GM12878 (cell line): ENCODE measurements around the gene MYH10. TPM values are rescaled to one million over a fixed set of nuclear protein-coding genes. Genes with fewer than 3 reads are reported as not detected.

Experiments
- ATAC-seq: fragments of 200-7000 bp; cut with Tn5 transposase; 3 replicates; pipeline ENCODE4 v1.9.1; 2020; ENCODE audit warnings: mild to moderate bottlenecking, moderate library complexity
- BruUV-seq: library from RNA; stranded (reverse); fragments of 400-500 nt; replicated peaks from 2 replicates; lab custom pipeline; 2021; lab: Mats Ljungman, UMichigan
- CTCF ChIA-PET: fragments of 300-600 bp; sonication (Branson Sonifier 250); formaldehyde crosslinking; extraction: SDS; loops from one replicate; lab custom pipeline; 2021; ENCODE audit warnings: inconsistent platforms; lab: Yijun Ruan, JAX
- POLR2A ChIA-PET: fragments of 350-600 bp; formaldehyde crosslinking; extraction: SDS; loops from one replicate; lab custom pipeline; 2021; ENCODE audit warnings: inconsistent platforms; lab: Charles Lee
- RAD21 ChIA-PET: fragments of 300-600 bp; sonication (Branson Sonifier 250); formaldehyde crosslinking; loops from one replicate; lab custom pipeline; 2023; ENCODE audit warnings: antibody characterized with exemption; ENCODE audit not compliant: unreplicated experiment; lab: Charles Lee
- SMC1A ChIA-PET: fragments of 300-600 bp; sonication (Branson Sonifier 250); formaldehyde crosslinking; loops from one replicate; lab custom pipeline; 2023; ENCODE audit not compliant: unreplicated experiment, uncharacterized antibody; lab: Charles Lee
- DNase-seq: peaks from one replicate; pipeline ENCODE4 v3.0.0-alpha.2; 2011; ENCODE audit warnings: low read depth, low spot score
- FAIRE-seq: peaks from 3 replicates; lab custom pipeline; 2011; peaks lifted over from hg19 to GRCh38; lab: Jason Lieb, UNC
- H2AFZ ChIP-seq: 2 replicates; pipeline ENCODE4 v1.6.0; 2011; ENCODE audit warnings: low read depth, low read length, control low read depth; ENCODE audit not compliant: control insufficient read depth
- H3K27ac ChIP-seq: 2 replicates; pipeline ENCODE4 v1.5.1; 2011; ENCODE audit warnings: control low read depth; ENCODE audit not compliant: control insufficient read depth, insufficient read depth
- H3K27me3 ChIP-seq, 2 experiments: replicated peaks in 1 of 2; 2 replicates each; pipeline versions ENCODE4 v1.6.0 to v1.6.1; 2011; ENCODE audit warnings: low read length in 1 of 2; ENCODE audit not compliant: control insufficient read depth in 2 of 2, insufficient read depth in 2 of 2
- H3K36me3 ChIP-seq, 2 experiments: 2 replicates each; pipeline ENCODE4 v1.5.1; 2011; ENCODE audit warnings: low read length in 1 of 2; ENCODE audit not compliant: control insufficient read depth in 2 of 2, insufficient read depth in 2 of 2
- H3K4me1 ChIP-seq: 2 replicates; pipeline ENCODE4 v1.6.1; 2011; ENCODE audit warnings: mild to moderate bottlenecking, low read length, moderate library complexity, mixed read lengths; ENCODE audit not compliant: control insufficient read depth, insufficient read depth
- H3K4me2 ChIP-seq: 2 replicates; pipeline ENCODE4 v1.6.0; 2011; ENCODE audit warnings: control low read depth; ENCODE audit not compliant: control insufficient read depth, insufficient read depth
- H3K4me3 ChIP-seq: fragments of 200-600 bp; sonication (generic); 2 replicates; pipeline ENCODE4 v1.5.1; 2016
- H3K79me2 ChIP-seq: 2 replicates; pipeline ENCODE4 v1.6.0; 2011; ENCODE audit warnings: low read length; ENCODE audit not compliant: control insufficient read depth, insufficient read depth
- H3K9ac ChIP-seq: 2 replicates; pipeline ENCODE4 v1.8.0; 2011; ENCODE audit warnings: low read length, control low read depth, mixed read lengths; ENCODE audit not compliant: control insufficient read depth, insufficient read depth
- H3K9me3 ChIP-seq: replicated peaks from 3 replicates; pipeline ENCODE4 v1.5.1; 2011; ENCODE audit warnings: mild to moderate bottlenecking, low read length; ENCODE audit not compliant: control insufficient read depth, insufficient read depth
- H4K20me1 ChIP-seq: 2 replicates; pipeline ENCODE4 v1.6.0; 2011; ENCODE audit not compliant: control insufficient read depth, insufficient read depth
- BACH1 ChIP-seq: fragments of 450-650 bp; IDR thresholded peaks from 2 replicates; pipeline ENCODE4 v1.6.1; 2017; ENCODE audit warnings: mild to moderate bottlenecking, borderline replicate concordance
- BHLHE40 ChIP-seq, 2 experiments: fragments of 450-650 bp in 1 of 2; IDR thresholded peaks; 2 replicates each; pipeline ENCODE4 v1.6.1; 2011 to 2017; ENCODE audit warnings: low read depth in 2 of 2, borderline replicate concordance in 1 of 2, improper control_type of control experiment in 1 of 2, low read length in 1 of 2, mild to moderate bottlenecking in 1 of 2
- ESRRA ChIP-seq: IDR thresholded peaks from 2 replicates; pipeline ENCODE4 v1.6.1; 2012; ENCODE audit warnings: mild to moderate bottlenecking, low read length, improper control_type of control experiment
- ETV6 ChIP-seq, 2 experiments: fragments of 450-650 bp in 1 of 2; IDR thresholded peaks in 1 of 2; conservative IDR thresholded peaks in 1 of 2; 2 replicates each; pipeline ENCODE4 v1.6.1; 2014; ENCODE audit warnings: antibody characterized with exemption in 1 of 2, borderline replicate concordance in 1 of 2, low read depth in 1 of 2, mild to moderate bottlenecking in 1 of 2, moderate library complexity in 1 of 2
- IKZF1 ChIP-seq: fragments of 450-650 bp; conservative IDR thresholded peaks from 2 replicates; pipeline ENCODE4 v1.6.1; 2017; ENCODE audit warnings: antibody characterized with exemption, mild to moderate bottlenecking
- PAX5 ChIP-seq: IDR thresholded peaks from 2 replicates; pipeline ENCODE4 v1.6.1; 2011; ENCODE audit warnings: low read depth, low read length, borderline replicate concordance
- RFX5 ChIP-seq: IDR thresholded peaks from 2 replicates; pipeline ENCODE4 v1.6.1; 2011; ENCODE audit warnings: low read depth, low read length, improper control_type of control experiment
- SMC3 ChIP-seq: IDR thresholded peaks from 2 replicates; pipeline ENCODE4 v1.6.1; 2011; ENCODE audit warnings: low read length, improper control_type of control experiment, borderline replicate concordance
- SREBF1 ChIP-seq: IDR thresholded peaks from 2 replicates; pipeline ENCODE4 v1.6.1; 2012; ENCODE audit warnings: mild to moderate bottlenecking, low read length
- YBX1 ChIP-seq: fragments of 450-650 bp; IDR thresholded peaks from 2 replicates; pipeline ENCODE4 v1.6.1; 2016; ENCODE audit warnings: antibody characterized with exemption
- ZBED1 ChIP-seq: IDR thresholded peaks from 2 replicates; pipeline ENCODE4 v1.6.1; 2016; ENCODE audit warnings: borderline replicate concordance
- ZBTB33 ChIP-seq: fragments of 450-650 bp; IDR thresholded peaks from 2 replicates; pipeline ENCODE4 v1.6.1; 2017; ENCODE audit warnings: mild to moderate bottlenecking
- ZNF207 ChIP-seq: fragments of 450-650 bp; IDR thresholded peaks from 2 replicates; pipeline ENCODE4 v1.6.1; 2014; ENCODE audit warnings: antibody characterized with exemption, mild to moderate bottlenecking, borderline replicate concordance
- ZNF592 ChIP-seq: fragments of 450-650 bp; IDR thresholded peaks from 2 replicates; pipeline ENCODE4 v1.6.1; 2017; ENCODE audit warnings: mild to moderate bottlenecking, moderate library complexity
- whole genome bisulfite sequencing: methylation state at CpG from one replicate; pipeline ENCODE4 v1.1.6; 2016; ENCODE audit warnings: low lambda C conversion rate; ENCODE audit not compliant: insufficient replicate concordance, insufficient coverage; ENCODE audit errors: missing lambda C conversion rate; 5-methylcytosine and 5-hydroxymethylcytosine counted together
- in situ Hi-C: fragments of 300-500 bp; cut with MboI; formaldehyde crosslinking; loops from 9 replicates; pipeline ENCODE4 v1.14.3; 2018; ENCODE audit warnings: mixed read lengths
- intact Hi-C: fragments of 100-400 bp; cut with micrococcal nuclease; formaldehyde crosslinking; loops from one replicate; pipeline ENCODE4 v1.14.2; 2022; ENCODE audit not compliant: unreplicated experiment
- polyA plus RNA-seq, 11 experiments: library from polyadenylated mRNA; depleted of rRNA in 4 of 11; unstranded in 6 of 11; stranded (reverse) in 5 of 11; fragments of >200 nt; fragmentation: Nextera tagmentation in 4 of 11; fragmentation: Illumina TruSeq in 1 of 11; extraction: Ambion mirVana in 4 of 11; extraction: Trizol in 1 of 11; gene quantifications; 1 replicate in 1 of 11; 2 replicates in 10 of 11; pipeline versions ENCODE4 v1.2.1 to v1.2.3, GENCODE V29; 2011 to 2016; ENCODE audit warnings: inconsistent platforms in 2 of 11, missing spikeins in 2 of 11, low read depth in 1 of 11
- total RNA-seq, 4 experiments: library from RNA; depleted of rRNA in 3 of 4; stranded (reverse); fragments of >200 nt in 3 of 4; fragmentation: Illumina TruSeq in 1 of 4; extraction: Trizol in 1 of 4; gene quantifications; 2 replicates each; pipeline versions ENCODE4 v1.2.1 to v1.2.3, GENCODE V29; 2013 to 2021
- TF ChIP-seq, protein P1 (sequence below), 3 experiments: IDR thresholded peaks in 2 of 3; conservative IDR thresholded peaks in 1 of 3; 2 replicates each; pipeline ENCODE4 v1.5.1; 2011; ENCODE audit warnings: low read depth in 3 of 3, low read length in 3 of 3, mild to moderate bottlenecking in 3 of 3, control low read depth in 2 of 3, moderate library complexity in 2 of 3, inconsistent platforms in 1 of 3, mixed read lengths in 1 of 3; ENCODE audit not compliant: control insufficient read depth in 2 of 3, insufficient read depth in 1 of 3; ENCODE audit errors: extremely low read depth in 1 of 3
- TF ChIP-seq, protein P2 (sequence below): IDR thresholded peaks from 2 replicates; pipeline ENCODE4 v1.6.1; 2011; ENCODE audit warnings: borderline replicate concordance, low read depth, mild to moderate bottlenecking, moderate library complexity, mixed read lengths, low read length; ENCODE audit not compliant: insufficient read depth; ENCODE audit errors: extremely low read length

MYH10 gene
- total and polyA plus RNA-seq, 10 of the 15 experiments (the other 5 are each of a cell fraction or from before 2014, with no cell fraction given): 0.33 to 7.1 (median 1.0) TPM

DNA sequence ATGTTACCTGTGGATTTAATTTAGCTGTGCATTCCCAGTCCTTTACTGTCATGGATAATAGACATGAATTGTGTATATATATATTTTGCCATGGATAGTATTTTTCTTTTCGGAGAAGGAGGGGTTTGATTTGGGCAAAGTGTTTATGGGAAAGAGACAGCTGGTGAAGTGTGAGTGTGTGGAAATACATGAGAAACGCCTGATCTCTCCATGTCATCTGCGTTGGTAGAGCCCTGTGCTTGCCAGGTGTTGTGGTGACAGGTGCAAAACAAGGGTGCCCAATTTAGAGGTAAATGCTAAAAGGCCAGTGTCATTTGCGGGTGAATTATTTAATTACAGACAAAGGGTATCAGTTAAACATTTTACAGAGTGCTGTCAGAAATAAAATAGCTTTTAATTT is 171.4 kb downstream of the MYH10 start:
- Histone ChIP-seq H3K4me2 (no peak overlapping the region), H3K9me3 (no peaks in the 10 kb centered on the region), H3K79me2 (no peaks in the 10 kb centered on the region; the same call in 1 of the 2 replicates), H4K20me1 (no peaks in the 10 kb centered on the region), H3K36me3 (peaks cover 10 to 36% of the 10 kb centered on the region in 2 experiments), H3K4me1 (no peaks in the 10 kb centered on the region), H3K27me3 (no peaks in the 10 kb centered on the region), H3K9ac (no peak overlapping the region), H3K27ac (no peak overlapping the region), H2AFZ (no peak overlapping the region), H3K4me3 (no peak overlapping the region)
- ATAC-seq: no peak
- ChIA-PET SMC1A (interaction anchor here (0.9 kb wide), 1 partner anchor 65 kb away, joined by 3 read pairs; no protein-coding TSS in a partner anchor), RAD21 (no interaction called here), CTCF (no interaction called here), POLR2A (no interaction called here)
- FAIRE-seq: no peak
- no peak for DNase-seq
- intact Hi-C loops: no loop called here
- in situ Hi-C loops: no loop called here
- 97% methylated on average over 4 of the region's 4 CpGs for WGBS
- no TSS peak for BruUV-seq
- TF ChIP-seq IKZF1 (no peak), SREBF1 (no peak), ZBED1 (no peak), PAX5 (no peak), BHLHE40 (IDR thresholded peaks at IDR 0.05; ENCODE audit: borderline replicate concordance in 1 of 2, low read depth in 2 of 2, low read length in 1 of 2) (no peak), ESRRA (no peak), ETV6 (conservative IDR thresholded peaks at IDR 0.05 in 1 of 2, IDR thresholded peaks at IDR 0.05 in 1 of 2; ENCODE audit: borderline replicate concordance in 1 of 2, low read depth in 1 of 2) (no peak), YBX1 (no peak), BACH1 (no peak), ZNF207 (no peak), ZNF592 (no peak), SMC3 (no peak), ZBTB33 (no peak), RFX5 (no peak)
- TF ChIP-seq, protein P1, sequence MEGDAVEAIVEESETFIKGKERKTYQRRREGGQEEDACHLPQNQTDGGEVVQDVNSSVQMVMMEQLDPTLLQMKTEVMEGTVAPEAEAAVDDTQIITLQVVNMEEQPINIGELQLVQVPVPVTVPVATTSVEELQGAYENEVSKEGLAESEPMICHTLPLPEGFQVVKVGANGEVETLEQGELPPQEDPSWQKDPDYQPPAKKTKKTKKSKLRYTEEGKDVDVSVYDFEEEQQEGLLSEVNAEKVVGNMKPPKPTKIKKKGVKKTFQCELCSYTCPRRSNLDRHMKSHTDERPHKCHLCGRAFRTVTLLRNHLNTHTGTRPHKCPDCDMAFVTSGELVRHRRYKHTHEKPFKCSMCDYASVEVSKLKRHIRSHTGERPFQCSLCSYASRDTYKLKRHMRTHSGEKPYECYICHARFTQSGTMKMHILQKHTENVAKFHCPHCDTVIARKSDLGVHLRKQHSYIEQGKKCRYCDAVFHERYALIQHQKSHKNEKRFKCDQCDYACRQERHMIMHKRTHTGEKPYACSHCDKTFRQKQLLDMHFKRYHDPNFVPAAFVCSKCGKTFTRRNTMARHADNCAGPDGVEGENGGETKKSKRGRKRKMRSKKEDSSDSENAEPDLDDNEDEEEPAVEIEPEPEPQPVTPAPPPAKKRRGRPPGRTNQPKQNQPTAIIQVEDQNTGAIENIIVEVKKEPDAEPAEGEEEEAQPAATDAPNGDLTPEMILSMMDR (IDR thresholded peaks at IDR 0.05 in 2 of 3, conservative IDR thresholded peaks at IDR 0.05 in 1 of 3; ENCODE audit: control insufficient read depth in 2 of 3, extremely low read depth in 1 of 3, insufficient read depth in 1 of 3, low read depth in 3 of 3, low read length in 3 of 3): no peak
- TF ChIP-seq, protein P2, sequence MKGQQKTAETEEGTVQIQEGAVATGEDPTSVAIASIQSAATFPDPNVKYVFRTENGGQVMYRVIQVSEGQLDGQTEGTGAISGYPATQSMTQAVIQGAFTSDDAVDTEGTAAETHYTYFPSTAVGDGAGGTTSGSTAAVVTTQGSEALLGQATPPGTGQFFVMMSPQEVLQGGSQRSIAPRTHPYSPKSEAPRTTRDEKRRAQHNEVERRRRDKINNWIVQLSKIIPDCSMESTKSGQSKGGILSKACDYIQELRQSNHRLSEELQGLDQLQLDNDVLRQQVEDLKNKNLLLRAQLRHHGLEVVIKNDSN: no peak
